ENCODE results near the gene TRIM13.
"Not testable (repeated sequence)": the region's sequence is repeated elsewhere in the genome, so short reads cannot be mapped to it uniquely, and the experiment has no call there.

The TRIM13 gene

GRCh38 chr13:49997955-49998354 lies 1.1 kb downstream of the TRIM13 start:
- DNase-seq (ENCODE audit: low spot score), result no peak

DNA sequence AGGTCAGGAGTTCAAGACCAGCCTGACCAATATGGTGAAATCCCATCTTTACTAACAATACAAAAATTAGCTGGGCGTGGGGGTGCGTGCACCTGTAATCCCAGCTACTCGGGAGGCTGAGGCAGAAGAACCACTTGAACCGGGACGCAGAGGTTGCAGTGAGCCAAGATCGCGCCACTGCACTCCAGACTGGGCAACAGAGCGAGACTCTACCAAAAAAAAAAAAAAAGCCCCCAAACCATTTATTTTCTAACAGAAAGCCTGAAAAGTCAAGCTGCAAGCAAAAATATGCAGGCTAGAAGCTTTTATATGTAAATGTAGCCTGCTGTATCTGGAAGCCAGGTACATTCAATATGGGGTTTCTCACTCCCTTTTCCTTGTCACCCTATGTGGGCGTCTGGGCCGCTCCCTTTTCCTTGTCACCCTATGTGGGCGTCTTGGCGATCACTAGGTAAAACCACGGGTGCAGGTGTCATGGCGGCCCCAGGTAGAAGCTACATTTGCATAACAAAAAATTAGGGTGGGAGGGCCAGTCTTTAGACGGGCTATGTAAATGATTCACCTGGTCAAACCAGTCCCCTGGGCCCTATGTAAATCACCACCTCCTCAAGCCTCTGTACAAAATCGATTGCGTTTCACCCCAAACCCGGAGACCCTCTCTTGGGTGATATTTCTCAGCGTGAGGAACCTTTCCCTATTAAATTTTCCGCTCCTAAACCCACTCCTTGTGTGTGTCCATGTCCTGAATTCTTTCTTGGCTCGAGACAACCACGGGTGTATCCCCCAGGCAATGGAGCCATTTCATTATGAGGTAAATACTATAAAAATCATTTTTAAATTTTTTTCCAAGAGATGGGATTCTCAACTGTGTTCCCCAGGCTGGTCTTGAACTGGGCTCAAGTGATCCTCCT lies 2.1 kb downstream of the TRIM13 start:
- DNase-seq (ENCODE audit: low spot score), result no peak

DNA sequence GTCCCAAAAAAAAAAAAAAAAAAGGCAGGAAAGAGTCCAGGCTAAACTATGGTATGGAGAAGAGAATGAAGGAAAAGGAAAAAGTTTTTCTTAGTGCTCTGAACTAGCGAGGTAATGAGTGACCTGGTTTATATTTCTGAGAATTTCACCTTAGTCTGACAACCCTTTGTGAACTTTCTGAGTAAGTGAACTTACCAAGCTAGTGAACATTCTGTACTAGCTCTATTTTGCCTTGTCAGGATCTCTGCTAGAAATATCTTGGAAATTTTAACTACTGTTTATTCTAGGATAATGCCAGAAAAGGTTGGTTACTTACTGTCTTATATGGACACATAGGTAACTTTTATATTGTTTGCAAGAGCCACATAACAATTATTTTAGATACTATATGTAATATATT lies 4.4 kb downstream of the TRIM13 start:
- no peak for DNase-seq (ENCODE audit: low spot score)

- no peak for DNase-seq (ENCODE audit: low spot score)
Observed at GRCh38 chr13:50006426-50007135, 9.7 kb downstream of the TRIM13 start.

DNA sequence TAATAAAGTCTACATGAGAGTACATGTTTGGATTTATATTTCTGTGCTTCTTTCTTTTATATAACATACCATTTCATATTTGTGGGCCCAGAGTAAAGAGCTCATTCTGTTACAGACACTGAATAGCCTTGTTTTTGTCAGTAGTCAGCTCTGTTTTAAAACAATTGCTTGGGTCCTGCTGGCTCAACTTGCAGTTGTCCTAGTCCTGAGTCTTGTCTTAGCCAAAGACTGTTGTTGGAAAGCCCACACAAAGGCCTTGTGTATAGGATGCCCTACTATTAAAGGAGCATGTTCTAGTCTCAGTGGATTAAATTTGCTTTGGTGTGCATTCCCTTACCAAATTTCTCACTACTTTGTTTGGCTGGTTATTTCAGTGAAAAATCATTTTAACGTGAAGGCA lies 14.6 kb downstream of the TRIM13 start:
- no peak for DNase-seq (ENCODE audit: low spot score)

DNA sequence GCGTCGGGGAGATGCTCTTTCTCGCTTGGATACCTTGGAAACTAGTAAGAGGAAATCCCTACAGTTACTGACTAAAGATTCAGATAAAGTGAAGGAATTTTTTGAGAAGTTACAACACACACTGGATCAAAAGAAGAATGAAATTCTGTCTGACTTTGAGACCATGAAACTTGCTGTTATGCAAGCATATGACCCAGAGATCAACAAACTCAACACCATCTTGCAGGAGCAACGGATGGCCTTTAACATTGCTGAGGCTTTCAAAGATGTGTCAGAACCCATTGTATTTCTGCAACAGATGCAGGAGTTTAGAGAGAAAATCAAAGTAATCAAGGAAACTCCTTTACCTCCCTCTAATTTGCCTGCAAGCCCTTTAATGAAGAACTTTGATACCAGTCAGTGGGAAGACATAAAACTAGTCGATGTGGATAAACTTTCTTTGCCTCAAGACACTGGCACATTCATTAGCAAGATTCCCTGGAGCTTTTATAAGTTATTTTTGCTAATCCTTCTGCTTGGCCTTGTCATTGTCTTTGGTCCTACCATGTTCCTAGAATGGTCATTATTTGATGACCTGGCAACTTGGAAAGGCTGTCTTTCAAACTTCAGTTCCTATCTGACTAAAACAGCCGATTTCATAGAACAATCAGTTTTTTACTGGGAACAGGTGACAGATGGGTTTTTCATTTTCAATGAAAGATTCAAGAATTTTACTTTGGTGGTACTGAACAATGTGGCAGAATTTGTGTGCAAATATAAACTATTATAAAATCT lies 15.7 kb downstream of the TRIM13 start:
- no peak for DNase-seq (ENCODE audit: low spot score)

- DNase-seq (ENCODE audit: low spot score), result no peak
Observed at GRCh38 chr13:50014386-50014785, 17.5 kb downstream of the TRIM13 start.

DNA sequence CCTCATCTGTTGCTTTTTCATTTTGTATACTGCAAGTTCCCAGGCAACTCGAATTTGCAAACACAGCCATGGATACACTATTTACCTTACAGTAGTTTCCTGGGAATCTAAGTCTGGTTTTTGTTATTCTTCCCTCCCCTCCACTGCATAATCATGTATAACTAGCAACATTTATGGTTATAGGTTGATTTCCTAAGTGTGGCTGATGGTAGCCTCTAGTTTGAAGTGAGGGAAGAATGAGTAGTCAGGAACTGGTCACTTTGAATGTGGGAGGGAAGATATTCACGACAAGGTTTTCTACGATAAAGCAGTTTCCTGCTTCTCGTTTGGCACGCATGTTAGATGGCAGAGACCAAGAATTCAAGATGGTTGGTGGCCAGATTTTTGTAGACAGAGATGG lies 18.4 kb downstream of the TRIM13 start, which contains the start of gene KCNRG:
KCNRG (plus strand) TSS at position 187 of the 400 bp plus-strand sequence; CDS start at position 237, 50 bp downstream.
- no peak for DNase-seq (ENCODE audit: low spot score)

DNA sequence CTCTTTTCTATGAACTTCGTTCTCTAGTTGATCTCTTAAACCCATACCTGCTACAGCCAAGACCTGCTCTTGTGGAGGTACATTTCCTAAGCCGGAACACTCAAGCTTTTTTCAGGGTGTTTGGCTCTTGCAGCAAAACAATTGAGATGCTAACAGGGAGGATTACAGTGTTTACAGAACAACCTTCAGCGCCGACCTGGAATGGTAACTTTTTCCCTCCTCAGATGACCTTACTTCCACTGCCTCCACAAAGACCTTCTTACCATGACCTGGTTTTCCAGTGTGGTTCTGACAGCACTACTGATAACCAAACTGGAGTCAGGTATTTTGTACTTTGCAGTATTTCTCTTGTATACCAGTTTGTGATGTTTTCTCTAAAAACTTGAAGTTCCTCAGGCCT lies 18.9 kb downstream of the TRIM13 start:
- DNase-seq (ENCODE audit: low spot score), result no peak

DNA sequence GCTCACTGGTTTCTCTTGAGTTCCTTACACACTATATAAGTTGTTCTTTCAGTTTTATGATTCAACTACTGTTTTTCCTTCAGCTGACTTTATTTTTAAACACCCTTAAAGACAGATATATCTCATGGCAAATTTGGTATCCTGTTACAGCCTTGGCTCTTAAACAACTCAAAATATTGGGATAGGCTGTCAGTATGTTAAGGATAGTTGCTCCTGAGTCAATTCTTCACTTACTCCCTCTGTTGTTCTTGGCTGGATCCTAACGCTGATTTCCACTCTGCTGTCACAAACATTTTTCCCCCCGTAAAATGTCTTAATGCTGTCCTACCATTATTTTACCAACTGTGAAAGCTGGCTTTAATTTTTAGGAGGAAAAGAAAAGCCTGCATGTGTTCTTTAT lies 19.6 kb downstream of the TRIM13 start:
- no peak for DNase-seq (ENCODE audit: low spot score)

DNA sequence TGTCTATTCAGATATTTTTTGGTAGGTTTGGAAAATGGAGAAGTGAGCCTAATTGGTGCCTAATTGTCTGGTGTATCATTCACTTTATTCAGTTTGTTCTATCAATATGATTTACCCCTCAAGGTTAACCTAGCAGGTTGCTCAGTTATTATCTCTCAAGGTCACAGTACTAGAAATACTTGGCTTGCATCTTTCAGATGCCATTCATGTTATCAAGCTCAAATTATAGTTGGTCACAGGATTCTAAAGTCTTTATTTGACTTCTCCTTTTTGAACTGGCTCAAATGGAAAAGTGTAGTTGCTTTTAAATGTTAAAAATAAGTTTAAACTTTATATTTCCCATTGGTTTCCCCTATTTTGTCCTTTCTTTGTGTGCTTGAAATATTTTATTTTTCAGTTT lies 21.0 kb downstream of the TRIM13 start:
- DNase-seq (ENCODE audit: low spot score), result no peak

- DNase-seq (ENCODE audit: low spot score), result no peak
Observed at GRCh38 chr13:50025436-50025835, 28.6 kb downstream of the TRIM13 start.

- DNase-seq (ENCODE audit: low spot score), result no peak
Observed at GRCh38 chr13:50026788-50027473, 30.1 kb downstream of the TRIM13 start.

GRCh38 chr13:50030315-50030714 lies 33.5 kb downstream of the TRIM13 start:
- DNase-seq (ENCODE audit: low spot score), result no peak

- no peak for DNase-seq (ENCODE audit: low spot score)
Observed at GRCh38 chr13:50033725-50034124, 36.9 kb downstream of the TRIM13 start.

DNA sequence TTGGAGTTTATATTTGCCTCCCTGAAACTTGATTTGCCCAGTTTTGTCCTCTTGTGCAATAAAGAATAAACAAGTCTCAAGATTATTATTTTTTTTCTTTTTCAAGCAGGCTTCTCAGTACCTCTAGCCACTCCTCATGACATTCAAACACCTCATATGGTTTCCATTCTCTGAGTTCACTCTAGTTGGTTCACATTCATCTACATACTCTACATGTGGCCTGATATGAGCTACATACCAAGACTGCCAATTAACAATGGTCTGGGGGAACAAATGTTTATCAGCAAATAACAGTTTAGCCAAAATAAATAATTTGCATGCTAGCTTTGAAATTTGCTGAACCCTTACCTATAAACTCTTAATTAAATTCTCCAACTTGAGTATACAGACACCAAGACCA lies 40.9 kb downstream of the TRIM13 start:
- DNase-seq (ENCODE audit: low spot score), result no peak

GRCh38 chr13:50038266-50038665 lies 41.4 kb downstream of the TRIM13 start:
- no peak for DNase-seq (ENCODE audit: low spot score)

GRCh38 chr13:50052478-50052877 lies 55.6 kb downstream of the TRIM13 start:
- DNase-seq (ENCODE audit: low spot score), result no peak

GRCh38 chr13:50053844-50054243 lies 57.0 kb downstream of the TRIM13 start:
- no peak for DNase-seq (ENCODE audit: low spot score)

DNA sequence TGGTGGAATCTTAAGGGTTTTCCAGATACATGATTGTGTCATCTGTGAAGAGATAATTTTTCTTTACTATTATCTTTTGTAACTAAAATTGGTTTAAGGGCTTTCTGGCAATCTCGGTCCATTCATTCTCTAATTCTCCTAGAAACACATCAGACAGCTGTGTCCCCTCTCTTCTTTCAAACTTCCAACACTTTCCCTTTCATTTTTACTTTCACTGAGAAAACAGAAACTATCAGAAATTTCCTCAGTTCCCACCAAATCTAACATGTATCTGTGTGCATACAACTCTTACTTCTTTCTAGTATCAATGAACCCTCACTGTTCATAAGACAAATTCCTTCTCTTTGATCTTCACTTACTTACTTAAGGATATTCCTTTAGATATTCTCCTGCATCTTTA lies 58.6 kb downstream of the TRIM13 start:
- DNase-seq (ENCODE audit: low spot score), result no peak

DNA sequence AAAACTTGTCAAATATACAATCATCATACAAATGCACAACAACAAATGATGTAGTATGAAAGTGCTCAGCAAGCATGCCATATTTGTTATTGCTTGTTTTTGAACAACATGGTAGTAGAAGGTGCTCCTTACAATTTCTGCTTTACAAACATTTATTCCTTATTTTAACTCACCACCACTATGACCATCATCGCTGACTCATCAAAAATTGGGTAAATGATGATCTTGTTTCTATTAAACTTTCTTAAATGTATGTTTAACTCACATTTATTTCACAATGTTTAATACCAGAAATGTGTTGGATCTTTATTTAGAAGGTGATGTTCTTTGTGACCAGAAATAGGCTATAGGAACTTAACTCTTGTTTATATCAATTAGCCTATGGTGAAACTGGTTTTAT lies 63.9 kb downstream of the TRIM13 start:
- DNase-seq (ENCODE audit: low spot score), result no peak

GRCh38 chr13:50062336-50062735 lies 65.5 kb downstream of the TRIM13 start:
- not testable (repeated sequence) for DNase-seq (ENCODE audit: low spot score)

Measured in AG08396 (cell line).